Measurements from ENCODE around the gene G3BP2. TPM values are rescaled to one million over a fixed set of nuclear protein-coding genes. Genes with fewer than 3 reads are reported as not detected.
A peak's percentile ranks its signal among the peaks of the same experiment; 100 is the strongest.
"Not testable (repeated sequence)": the region's sequence is repeated elsewhere in the genome, so short reads cannot be mapped to it uniquely, and the experiment has no call there.

G3BP2 gene
- polyA plus RNA-seq, result 87.9 TPM

DNA sequence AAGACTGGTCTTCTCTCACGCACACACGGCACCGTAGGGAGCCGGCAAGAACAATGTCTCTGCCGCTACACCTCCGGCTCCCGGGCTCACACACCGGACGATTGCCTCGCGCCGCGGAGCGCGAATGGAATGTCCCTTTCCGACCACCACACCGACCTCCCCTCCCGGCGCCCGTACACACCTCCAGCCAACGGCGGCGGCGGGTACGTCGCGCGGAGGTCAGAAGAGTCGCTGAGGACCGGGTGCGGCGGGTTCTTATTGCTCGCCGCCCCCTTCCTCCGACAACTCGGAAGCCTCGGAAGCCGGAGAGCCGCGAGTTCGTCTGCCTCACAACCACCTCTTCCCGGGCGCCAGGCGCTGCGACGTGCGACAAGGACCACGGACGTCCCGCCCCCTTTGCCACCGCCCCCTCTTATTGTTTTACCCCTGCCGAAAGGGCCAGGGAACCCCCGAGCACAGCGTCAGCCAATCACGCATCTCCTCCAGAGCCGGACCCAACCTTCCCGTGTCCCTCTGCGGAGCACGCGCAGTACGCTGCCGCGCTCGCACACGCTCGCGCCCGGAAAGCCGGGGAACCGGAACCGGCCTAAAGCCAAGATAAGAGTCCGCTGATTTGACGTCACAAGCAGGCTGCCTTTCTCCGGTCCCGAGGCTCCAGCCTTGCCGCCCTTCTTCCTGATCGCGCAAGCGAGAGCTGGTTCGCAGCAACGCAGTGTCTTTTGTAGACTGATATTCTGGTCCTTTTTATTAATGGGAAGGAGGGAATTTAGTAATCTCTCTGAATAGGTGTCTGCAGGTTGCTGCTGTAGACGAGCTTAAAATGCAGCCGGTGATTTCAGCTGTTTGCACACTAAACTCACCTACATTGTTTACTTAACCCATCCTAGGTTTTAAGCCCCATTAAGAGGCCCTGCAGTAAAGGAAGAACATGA lies at the start of gene G3BP2:
Gene G3BP2, minus strand, starts transcription at position 385 of the 932 bp plus-strand sequence. CDS start 11,386 bp downstream, outside the sequence.
- peak within 1 kb of the TSS; percentile 96 to 99 (median 98) for H3K27ac Mint-ChIP-seq
- peaks cover 4% of the 10 kb centered on the region for H3K36me3 Mint-ChIP-seq
- peak within 1 kb of the TSS; percentile 94 to 100 (median 98) for H3K4me3 Mint-ChIP-seq
- H3K4me1 Mint-ChIP-seq, result peaks cover 36 to 45% (median 38%) of the 10 kb centered on the region in 3 donors
- peaks cover 0 to 5% (median 0%) of the 10 kb centered on the region in 3 donors for H3K9me3 Mint-ChIP-seq
- no peaks in the 10 kb centered on the region for H3K27me3 Mint-ChIP-seq

DNA sequence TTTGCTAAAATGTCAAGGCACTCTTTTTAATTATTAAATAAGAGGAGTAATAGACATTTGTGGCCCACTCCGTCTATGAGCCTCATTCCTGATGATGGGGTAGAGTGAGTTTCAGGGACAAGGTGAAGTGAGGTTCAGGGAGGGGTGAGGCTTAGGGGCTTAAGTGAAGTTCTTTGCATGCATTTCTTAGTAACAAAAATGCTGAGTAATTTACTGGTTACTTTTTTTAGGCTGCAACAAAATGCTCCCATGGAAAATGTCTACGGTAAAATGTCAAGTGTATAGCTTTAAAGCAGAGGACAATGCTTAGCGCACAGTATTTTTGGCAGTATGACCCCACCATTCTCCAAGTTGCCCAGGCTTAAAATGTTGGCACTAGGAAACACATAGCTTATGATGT lies 49.2 kb upstream of the G3BP2 start:
- H3K27me3 Mint-ChIP-seq, result no peaks in the 10 kb centered on the region
- no peak overlapping the region for H3K4me3 Mint-ChIP-seq
- no peaks in the 10 kb centered on the region for H3K9me3 Mint-ChIP-seq
- peak overlapping the region in 1 of 3 donors; percentile 39 for H3K27ac Mint-ChIP-seq
- peaks cover 5% of the 10 kb centered on the region for H3K36me3 Mint-ChIP-seq
- H3K4me1 Mint-ChIP-seq, result peaks cover 31 to 41% (median 36%) of the 10 kb centered on the region in 3 donors

DNA sequence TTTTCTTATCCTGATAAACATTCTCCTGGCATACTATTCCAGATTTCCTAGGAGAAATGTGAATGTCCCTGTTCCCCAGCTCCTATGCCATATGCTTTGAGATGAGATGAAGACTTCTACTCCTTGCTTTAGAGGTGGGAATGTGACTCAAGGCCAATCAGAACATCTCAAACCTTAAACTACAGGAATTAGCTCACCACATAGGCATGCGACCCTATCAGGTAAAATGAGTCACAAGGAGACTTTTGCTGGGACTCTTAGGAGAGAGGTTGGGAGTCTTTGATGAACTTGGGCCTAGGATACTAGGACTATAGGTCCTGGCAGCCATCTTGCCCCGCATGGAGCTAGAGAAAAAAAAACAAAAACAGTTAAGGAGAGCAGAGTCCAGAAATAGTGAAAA lies 45.3 kb upstream of the G3BP2 start:
- no peaks in the 10 kb centered on the region for H3K9me3 Mint-ChIP-seq
- no peaks in the 10 kb centered on the region for H3K27me3 Mint-ChIP-seq
- H3K4me3 Mint-ChIP-seq, result peak overlapping the region in 2 of 4 donors; percentile 46 to 61
- peaks cover 8 to 19% (median 13%) of the 10 kb centered on the region in 3 donors for H3K4me1 Mint-ChIP-seq
- peak overlapping the region in 2 of 3 donors; percentile 80 to 81 for H3K27ac Mint-ChIP-seq
- H3K36me3 Mint-ChIP-seq, result peaks cover 8% of the 10 kb centered on the region

DNA sequence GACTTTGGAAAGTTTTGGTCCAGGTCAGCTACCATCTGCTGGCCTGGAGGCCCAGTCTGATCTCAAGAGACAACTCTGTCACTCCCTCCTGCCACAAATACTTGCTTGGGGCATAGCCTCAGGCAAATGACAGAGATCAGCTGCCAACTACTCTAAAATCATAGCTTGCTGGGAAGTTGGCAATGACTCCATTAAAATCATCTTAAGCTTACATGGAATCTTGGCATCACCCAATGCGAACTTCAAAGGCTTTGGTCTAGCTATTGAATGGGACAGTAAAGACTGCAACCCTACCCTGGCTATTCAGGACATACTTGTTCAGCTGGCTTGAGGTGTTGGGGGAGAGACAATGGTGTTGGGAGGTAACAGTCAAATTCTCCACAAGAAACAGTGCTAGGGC lies 44.2 kb upstream of the G3BP2 start:
- no peak overlapping the region for H3K27ac Mint-ChIP-seq
- peaks cover 0 to 12% (median 5%) of the 10 kb centered on the region in 3 donors for H3K4me1 Mint-ChIP-seq

DNA sequence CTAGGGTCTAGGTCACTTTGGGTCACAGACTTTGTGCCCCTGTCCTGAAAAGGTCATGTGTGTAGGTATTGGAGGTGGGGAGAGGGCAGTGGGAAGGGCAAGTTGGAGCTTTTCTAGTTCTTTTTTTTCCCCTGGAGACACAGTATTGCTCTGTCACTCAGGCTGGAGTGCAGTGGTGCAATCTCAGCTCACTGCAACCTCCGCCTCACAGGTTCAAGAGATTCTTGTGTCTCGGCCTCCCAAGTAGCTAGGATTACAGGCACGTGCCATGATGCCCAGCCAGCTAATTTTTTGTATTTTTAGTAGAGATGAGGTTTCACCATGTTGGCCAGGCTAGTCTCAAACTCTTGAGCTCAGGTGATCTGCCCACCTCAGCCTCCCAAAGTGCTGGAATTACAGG lies 42.8 kb upstream of the G3BP2 start:
- H3K27me3 Mint-ChIP-seq, H3K27ac Mint-ChIP-seq, H3K4me3 Mint-ChIP-seq, H3K36me3 Mint-ChIP-seq, H3K9me3 Mint-ChIP-seq, H3K4me1 Mint-ChIP-seq: not testable (repeated sequence)

More for the DNA sequence above, 44.2 kb upstream of the G3BP2 start:
- Mint-ChIP-seq H3K9me3 (no peaks in the 10 kb centered on the region), H3K27me3 (no peaks in the 10 kb centered on the region), H3K36me3 (peaks cover 8% of the 10 kb centered on the region), H3K4me3 (no peak overlapping the region)

DNA sequence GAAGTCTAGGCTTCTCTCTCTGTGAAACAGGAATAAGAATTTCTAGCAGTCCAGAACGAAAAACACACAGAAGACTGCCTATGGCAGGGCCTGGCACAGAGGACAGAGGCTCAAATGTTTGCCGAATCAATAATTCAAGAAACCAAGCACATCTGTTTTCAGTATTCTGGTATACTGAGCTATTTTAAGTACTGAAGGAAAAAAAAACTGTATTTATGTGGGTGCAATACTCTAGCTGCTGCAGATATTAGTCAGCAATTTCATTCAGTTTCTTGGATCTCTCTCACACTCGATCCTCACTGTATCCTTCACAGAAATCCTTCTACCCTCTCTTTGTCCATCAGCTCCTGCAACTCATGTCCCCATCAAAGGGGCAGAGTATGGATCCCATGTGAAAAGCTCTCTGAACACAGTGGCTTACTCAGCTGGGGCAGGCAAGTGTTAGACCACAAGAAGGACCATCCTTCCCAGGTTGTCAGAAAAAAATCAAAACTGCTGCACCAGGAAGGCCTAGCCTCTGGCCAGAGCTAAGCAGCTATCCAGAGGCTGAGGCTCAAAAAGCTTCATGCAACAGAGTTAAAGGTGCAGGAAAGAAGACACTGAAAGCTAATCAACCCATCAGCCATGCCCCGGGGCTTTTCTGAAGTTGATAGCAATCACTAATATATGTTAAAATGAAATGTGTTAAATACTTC lies 42.0 kb upstream of the G3BP2 start:
- Mint-ChIP-seq H3K4me1 (peaks cover 0 to 9% (median 5%) of the 10 kb centered on the region in 3 donors), H3K27ac (no peak overlapping the region), H3K4me3 (no peak overlapping the region), H3K27me3 (no peaks in the 10 kb centered on the region), H3K36me3 (peaks cover 8% of the 10 kb centered on the region), H3K9me3 (no peaks in the 10 kb centered on the region)

DNA sequence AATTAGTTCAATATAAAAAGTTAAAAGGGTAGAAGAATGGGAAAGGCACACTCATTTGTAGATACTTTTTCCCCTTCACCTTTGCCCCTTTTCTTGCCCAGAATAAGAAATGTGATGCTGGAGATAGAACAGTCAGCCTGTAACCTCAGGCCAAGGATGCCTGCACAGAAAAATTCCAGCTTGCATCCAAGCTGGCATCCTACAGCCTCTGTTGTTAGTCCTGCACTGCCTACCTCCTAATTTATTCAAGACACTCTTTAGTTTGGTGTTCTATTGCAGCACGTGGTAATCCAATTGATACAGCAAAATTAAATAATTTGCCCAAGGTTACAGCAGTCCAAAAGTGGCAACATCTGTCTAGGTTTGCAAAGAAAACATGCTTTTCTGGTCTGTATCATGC lies 41.5 kb upstream of the G3BP2 start:
- Mint-ChIP-seq H3K27ac (no peak overlapping the region), H3K27me3 (no peaks in the 10 kb centered on the region), H3K36me3 (peaks cover 7% of the 10 kb centered on the region), H3K4me1 (peaks cover 0 to 9% (median 6%) of the 10 kb centered on the region in 3 donors), H3K9me3 (no peaks in the 10 kb centered on the region), H3K4me3 (no peak overlapping the region)

DNA sequence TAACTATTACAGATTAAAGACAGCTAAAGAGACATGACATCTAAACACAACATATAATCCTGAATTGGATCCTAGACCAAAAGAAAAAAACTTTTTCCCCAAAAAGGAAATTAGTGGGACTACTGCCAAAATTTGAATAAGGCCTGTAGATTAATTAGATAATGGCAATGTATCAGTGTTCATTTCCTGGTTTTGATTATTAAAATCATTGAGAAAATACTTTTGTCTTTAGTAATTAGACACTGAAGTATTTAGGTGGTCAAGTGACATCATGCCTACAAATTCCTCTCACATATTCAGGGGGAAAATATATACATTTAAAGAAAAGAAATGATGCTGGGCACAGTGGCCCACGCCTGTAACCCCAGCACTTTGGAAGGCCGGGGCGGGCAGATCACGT lies 40.8 kb upstream of the G3BP2 start:
- Mint-ChIP-seq H3K36me3 (peaks cover 5% of the 10 kb centered on the region), H3K9me3 (no peaks in the 10 kb centered on the region), H3K4me3 (no peak overlapping the region), H3K4me1 (peaks cover 0 to 10% (median 8%) of the 10 kb centered on the region in 3 donors), H3K27ac (no peak overlapping the region), H3K27me3 (no peaks in the 10 kb centered on the region)

DNA sequence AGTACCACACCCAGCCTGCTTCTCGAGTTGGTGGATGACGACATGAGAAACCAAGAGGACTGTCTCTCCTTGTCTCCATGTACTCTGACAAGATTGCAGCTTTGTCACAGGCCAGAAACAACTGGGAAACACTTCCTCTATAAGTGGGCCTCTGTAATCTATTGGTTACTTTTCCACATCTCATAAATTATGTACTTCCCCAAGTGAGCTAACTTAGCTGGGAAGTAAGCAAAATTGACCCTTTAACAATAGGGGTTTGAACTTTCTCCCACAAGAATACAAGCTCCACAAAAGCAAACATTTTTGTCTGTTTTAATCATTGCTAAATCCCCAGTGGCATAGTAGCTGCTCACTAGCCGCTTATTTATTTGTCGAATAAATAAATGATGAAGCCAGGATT lies 37.0 kb upstream of the G3BP2 start:
- Mint-ChIP-seq H3K36me3 (no peaks in the 10 kb centered on the region), H3K4me1 (peaks cover 5 to 9% (median 8%) of the 10 kb centered on the region in 3 donors), H3K27me3 (no peaks in the 10 kb centered on the region), H3K27ac (no peak overlapping the region), H3K4me3 (no peak overlapping the region), H3K9me3 (no peaks in the 10 kb centered on the region)

DNA sequence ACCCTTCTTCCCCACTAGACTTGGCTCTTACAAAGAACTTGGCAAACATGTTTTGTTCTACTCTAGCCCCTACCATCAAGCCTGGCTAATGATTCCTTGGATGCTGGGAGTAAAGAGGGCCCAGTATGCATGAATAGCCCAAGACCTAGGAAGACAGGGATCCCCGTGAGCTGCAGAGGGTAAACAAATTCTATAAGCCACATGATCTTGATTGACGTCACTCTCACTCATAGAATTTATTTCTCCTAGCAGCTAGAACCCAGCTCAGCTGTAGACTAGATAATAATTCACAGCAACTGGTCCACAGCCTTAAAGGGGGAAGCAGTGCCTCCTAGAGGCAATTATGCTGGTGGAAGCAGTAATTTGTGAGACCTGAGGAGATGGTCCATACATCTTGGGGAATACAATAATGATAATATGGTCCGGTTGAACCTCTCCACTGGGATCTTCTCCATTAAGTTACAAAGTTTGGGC lies 35.0 kb upstream of the G3BP2 start:
- Mint-ChIP-seq H3K27ac (peak overlapping the region in 1 of 3 donors; percentile 67), H3K27me3 (no peaks in the 10 kb centered on the region), H3K9me3 (no peaks in the 10 kb centered on the region), H3K36me3 (no peaks in the 10 kb centered on the region), H3K4me3 (no peak overlapping the region), H3K4me1 (peaks cover 5 to 10% (median 8%) of the 10 kb centered on the region in 3 donors)

DNA sequence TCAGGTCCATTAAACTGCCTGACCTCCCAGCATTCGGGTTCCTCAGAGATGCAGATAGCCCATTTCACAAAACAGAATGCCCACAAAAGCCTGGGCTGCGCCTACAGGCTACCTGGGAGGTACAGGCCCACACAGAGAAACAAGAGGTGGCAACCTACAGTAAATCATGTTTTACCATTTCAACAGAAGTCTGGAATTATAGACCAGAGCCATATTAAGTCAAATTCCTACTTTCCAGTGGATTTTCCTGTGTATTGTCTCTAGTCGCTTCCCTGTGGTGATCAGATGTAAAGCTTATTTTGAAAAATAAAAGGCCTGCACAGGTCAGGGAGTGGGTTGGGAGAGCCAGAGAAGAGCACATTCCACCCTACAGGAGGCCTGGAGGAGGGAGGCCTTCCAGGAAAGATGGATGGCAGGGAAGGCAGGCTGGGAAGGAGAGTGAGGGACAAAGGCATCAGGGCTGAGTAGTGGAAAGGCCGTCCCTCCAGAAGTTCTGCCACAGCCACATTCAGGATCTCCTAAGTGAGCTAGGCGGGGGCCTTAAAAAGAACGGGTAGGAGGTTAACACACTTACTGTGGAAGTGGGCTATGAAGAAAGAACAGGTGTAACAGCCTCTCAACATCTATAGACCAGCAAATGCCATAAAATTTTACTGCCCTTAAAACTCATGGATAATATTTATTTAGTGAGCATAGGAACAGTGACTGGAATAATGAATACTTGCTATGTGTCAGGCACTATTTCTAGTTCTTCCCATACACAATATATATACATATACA lies 32.2 kb upstream of the G3BP2 start:
- Mint-ChIP-seq H3K9me3 (no peaks in the 10 kb centered on the region), H3K27me3 (no peaks in the 10 kb centered on the region), H3K36me3 (peaks cover 2% of the 10 kb centered on the region), H3K4me1 (peaks cover 5 to 10% (median 8%) of the 10 kb centered on the region in 3 donors), H3K4me3 (no peak overlapping the region), H3K27ac (no peak overlapping the region)

DNA sequence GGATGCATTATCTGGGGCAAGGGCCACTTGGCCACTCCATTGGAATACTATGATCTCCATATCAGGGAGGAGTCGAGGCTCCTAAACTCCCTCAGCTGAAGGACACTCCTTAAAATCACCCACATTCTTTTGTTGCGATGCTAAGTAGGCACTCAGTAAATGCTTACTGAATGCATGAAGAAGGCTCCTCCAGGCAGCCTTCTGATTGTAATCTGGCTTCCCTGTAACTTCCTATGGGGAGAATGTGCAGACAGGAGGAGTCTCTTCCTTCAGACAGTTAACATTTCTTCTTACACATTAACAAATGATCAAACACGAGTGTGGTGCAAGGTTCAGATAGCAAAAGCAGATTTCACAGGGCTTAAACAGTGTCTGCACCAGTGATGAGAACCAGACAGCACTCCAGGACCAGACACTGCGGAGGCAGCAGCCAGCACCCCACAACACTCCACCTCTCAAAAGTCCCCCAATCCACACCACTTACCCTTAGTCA lies 29.8 kb upstream of the G3BP2 start:
- Mint-ChIP-seq H3K4me3 (no peak overlapping the region), H3K27ac (no peak overlapping the region), H3K36me3 (peaks cover 3% of the 10 kb centered on the region)

DNA sequence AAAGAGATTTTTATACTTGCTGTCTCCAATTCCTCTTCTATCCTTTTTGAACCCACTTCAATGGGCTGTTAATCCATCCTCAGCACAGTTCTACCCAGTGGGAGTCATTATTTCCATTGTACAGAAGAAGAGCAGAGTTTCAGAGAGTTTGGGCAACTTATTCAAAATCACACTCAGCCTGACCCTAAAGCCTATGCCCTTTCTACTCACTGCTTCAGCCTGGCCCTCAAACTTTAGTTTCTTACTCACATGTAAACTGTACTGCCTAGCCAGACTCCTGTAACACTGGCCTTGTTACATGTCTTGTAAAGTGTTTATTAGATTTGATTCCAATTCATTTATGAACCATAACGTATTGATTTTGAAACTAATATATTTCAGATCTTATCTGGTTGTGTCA lies 26.1 kb upstream of the G3BP2 start:
- Mint-ChIP-seq H3K4me1 (peaks cover 20 to 29% (median 25%) of the 10 kb centered on the region in 3 donors), H3K9me3 (no peaks in the 10 kb centered on the region), H3K36me3 (peaks cover 3% of the 10 kb centered on the region), H3K27ac (peak overlapping the region; percentile 81 to 97 (median 97)), H3K4me3 (peak overlapping the region in 3 of 4 donors; percentile 44 to 85 (median 80)), H3K27me3 (no peaks in the 10 kb centered on the region)

More for the DNA sequence above, 29.8 kb upstream of the G3BP2 start:
- no peaks in the 10 kb centered on the region for H3K9me3 Mint-ChIP-seq
- H3K27me3 Mint-ChIP-seq, result no peaks in the 10 kb centered on the region
- H3K4me1 Mint-ChIP-seq, result peaks cover 16 to 17% (median 16%) of the 10 kb centered on the region in 3 donors

DNA sequence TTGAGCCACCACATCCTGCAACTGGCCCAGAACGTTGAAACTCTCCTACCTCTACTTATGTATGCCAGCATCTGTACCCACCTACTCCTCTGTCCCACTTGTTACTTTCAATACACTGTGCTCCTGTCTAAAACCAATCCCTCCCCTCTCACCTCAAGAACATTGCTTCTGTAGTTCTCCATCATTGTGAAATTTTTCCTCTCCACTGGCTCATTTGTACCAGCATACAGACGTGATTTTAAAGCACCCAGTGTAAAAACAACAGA lies 25.7 kb upstream of the G3BP2 start:
- peaks cover 6% of the 10 kb centered on the region for H3K36me3 Mint-ChIP-seq
- H3K9me3 Mint-ChIP-seq, result no peaks in the 10 kb centered on the region
- H3K4me1 Mint-ChIP-seq, result peaks cover 20 to 31% (median 25%) of the 10 kb centered on the region in 3 donors
- H3K27ac Mint-ChIP-seq, result peak overlapping the region; percentile 81 to 97 (median 97)
- H3K27me3 Mint-ChIP-seq, result no peaks in the 10 kb centered on the region
- peak overlapping the region in 3 of 4 donors; percentile 44 to 85 (median 80) for H3K4me3 Mint-ChIP-seq
